ENCODE results near the gene RACGAP1.

DNA sequence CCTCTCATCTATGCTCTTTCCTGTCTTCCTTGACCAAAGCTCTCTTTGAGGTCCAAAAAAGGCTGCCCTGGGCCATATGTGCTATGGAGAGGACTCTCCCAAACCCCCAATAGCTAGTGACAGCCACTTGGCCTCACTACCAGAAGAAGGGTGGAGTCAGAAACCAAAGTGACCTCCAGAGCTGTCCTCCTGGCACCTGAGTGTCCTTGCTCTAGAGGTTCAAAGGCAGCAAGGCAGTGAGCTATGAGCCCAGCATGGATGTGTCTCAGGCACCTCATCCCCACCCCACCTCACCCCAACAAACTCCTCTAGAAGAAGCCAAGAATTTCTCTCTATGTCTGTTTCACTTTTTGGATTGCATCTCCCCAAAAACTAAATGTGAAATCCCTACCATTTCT, 67.7 kb downstream of the RACGAP1 start:
- TF ChIP-seq, protein P1, sequence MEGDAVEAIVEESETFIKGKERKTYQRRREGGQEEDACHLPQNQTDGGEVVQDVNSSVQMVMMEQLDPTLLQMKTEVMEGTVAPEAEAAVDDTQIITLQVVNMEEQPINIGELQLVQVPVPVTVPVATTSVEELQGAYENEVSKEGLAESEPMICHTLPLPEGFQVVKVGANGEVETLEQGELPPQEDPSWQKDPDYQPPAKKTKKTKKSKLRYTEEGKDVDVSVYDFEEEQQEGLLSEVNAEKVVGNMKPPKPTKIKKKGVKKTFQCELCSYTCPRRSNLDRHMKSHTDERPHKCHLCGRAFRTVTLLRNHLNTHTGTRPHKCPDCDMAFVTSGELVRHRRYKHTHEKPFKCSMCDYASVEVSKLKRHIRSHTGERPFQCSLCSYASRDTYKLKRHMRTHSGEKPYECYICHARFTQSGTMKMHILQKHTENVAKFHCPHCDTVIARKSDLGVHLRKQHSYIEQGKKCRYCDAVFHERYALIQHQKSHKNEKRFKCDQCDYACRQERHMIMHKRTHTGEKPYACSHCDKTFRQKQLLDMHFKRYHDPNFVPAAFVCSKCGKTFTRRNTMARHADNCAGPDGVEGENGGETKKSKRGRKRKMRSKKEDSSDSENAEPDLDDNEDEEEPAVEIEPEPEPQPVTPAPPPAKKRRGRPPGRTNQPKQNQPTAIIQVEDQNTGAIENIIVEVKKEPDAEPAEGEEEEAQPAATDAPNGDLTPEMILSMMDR (IDR thresholded peaks at IDR 0.05; ENCODE audit: insufficient read depth, low read depth, low read length) = no peak
- no peak for TF ChIP-seq EZH2 (IDR thresholded peaks at IDR 0.05; ENCODE audit: insufficient read depth, low read length)

Measured in astrocyte (in vitro differentiated cells and primary cell).